DND-41 (cell line): ENCODE results near the gene CALML6.

Experiments used
- EZH2 ChIP-seq: IDR thresholded peaks from 3 replicates; pipeline ENCODE4 v1.6.1; 2012; ENCODE audit warnings: borderline replicate concordance, low read depth, mild to moderate bottlenecking, moderate library complexity, low read length, inconsistent platforms; ENCODE audit not compliant: severe bottlenecking
- TF ChIP-seq, protein P1 (sequence below): IDR thresholded peaks from 2 replicates; pipeline ENCODE4 v1.5.1; 2012; ENCODE audit warnings: borderline replicate concordance, low read length, moderate library complexity, mild to moderate bottlenecking; ENCODE audit not compliant: poor library complexity, severe bottlenecking; ENCODE audit errors: extremely low read depth

GRCh38 chr1:1891349-1892078 is 23.5 kb upstream of the CALML6 start:
- TF ChIP-seq, protein P1, sequence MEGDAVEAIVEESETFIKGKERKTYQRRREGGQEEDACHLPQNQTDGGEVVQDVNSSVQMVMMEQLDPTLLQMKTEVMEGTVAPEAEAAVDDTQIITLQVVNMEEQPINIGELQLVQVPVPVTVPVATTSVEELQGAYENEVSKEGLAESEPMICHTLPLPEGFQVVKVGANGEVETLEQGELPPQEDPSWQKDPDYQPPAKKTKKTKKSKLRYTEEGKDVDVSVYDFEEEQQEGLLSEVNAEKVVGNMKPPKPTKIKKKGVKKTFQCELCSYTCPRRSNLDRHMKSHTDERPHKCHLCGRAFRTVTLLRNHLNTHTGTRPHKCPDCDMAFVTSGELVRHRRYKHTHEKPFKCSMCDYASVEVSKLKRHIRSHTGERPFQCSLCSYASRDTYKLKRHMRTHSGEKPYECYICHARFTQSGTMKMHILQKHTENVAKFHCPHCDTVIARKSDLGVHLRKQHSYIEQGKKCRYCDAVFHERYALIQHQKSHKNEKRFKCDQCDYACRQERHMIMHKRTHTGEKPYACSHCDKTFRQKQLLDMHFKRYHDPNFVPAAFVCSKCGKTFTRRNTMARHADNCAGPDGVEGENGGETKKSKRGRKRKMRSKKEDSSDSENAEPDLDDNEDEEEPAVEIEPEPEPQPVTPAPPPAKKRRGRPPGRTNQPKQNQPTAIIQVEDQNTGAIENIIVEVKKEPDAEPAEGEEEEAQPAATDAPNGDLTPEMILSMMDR: no peak
- no peak for TF ChIP-seq EZH2
